ENCODE measurements around the gene RNF151.

Gene RNF151

GRCh38 chr16:1978476-1979120 is 11.9 kb downstream of the RNF151 start:
- DNase-seq = no peak

DNA sequence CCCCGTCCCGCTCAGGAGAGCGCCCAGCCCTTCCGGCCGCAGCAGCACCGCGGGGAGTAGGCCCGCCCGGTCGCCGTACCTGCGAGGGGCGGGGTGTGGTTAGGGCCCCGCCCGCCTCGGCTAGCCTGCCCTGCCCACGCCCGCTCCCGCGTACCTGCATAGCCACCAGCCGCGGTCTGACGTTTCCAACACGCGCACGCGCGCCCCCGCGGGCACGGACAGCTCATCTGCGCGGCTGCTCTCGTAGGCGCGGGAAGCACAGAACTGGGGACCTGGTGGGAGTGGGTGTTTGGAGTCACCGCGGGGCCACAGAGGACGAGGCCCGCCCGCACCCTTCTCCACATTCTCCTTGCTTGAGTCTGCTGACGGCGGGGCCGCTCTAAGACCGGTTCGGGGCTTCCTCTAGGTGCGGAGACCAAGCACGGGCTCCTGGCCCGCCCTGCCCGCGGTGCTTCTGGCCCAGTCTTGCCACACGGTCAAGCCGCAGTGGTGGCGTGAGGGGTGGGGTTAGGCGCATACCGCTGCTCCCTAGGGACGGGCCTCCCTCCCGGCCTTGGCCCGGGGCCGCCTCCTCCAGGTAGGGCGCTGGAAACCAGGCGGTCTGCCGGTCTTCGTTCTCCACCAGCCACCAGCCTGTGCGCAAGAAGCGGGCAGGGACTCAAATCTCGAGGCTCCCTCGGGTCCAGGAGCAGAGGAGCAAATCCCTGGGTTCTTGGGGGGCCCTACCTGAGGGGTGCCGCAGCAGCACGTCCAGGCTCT is 12.8 kb downstream of the RNF151 start:
- DNase-seq = no peak

DNA sequence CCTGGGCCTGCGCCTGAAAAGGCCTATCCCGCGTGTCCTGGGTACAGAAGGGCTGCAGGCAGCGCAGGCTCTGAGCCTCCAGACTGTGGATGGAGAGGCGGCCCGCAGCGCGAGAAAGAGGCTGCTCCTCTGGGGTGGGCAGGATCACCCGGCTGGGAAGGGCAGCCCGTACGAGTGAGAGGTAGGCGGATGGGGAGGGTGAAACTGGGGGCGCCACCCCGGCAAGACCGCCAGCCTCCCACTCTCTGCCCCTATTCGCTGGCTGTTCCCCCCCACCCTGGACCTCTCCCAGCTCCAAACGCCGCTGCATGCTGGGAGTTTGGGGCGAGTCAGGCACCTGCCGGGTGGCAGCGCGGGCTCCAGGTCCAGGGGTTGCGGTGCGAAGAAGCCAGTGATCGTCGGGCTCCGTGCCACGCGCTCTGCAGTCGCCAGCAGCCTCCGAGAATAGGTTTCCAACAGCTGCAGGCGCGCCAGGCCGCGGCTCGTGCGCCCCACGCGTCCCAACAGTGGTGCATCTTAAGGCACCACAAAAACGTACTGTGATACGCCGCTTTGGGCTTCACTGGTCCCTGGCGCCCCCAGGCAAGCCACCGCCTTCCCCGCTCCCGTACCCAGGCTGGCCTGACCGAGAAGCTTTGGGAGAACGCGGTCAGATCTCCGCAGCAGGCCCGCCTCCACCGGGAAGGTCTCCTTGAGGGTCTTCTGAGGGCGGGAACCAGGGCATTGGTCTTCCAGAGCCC is 13.5 kb downstream of the RNF151 start:
- no peak for DNase-seq

GRCh38 chr16:1980770-1981087 is 14.1 kb downstream of the RNF151 start:
- no peak for DNase-seq

- no peak for DNase-seq
Measured at GRCh38 chr16:1981398-1981836, 14.8 kb downstream of the RNF151 start, which contains the start of gene NOXO1. Gene NOXO1, minus strand, starts transcription at chr16:1981469. Its CDS starts 290 bp downstream, at chr16:1981179.

DNA sequence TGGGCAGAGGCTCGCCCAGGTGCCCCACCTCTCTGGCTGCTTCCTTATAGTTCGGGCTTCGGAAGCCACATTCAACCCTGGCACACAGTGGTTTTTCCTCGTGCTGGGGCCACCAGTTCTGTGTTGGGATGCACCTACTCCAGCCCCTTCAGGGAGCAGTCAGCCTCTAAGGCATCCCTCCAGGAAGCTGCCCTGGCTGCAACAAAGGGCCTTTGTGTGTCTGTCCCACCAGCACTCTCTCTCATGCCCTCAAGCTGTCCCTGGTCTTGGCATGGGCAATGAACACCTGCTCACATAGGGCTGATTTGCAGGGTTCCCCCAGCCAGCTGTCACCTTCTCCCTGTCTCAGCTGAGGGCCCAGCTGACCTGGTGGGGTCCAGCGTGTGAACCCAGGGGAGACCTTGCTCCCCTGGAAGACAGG is 15.4 kb downstream of the RNF151 start:
- no peak for DNase-seq

- no peak for DNase-seq
Measured at GRCh38 chr16:1982991-1983543, 16.4 kb downstream of the RNF151 start.

GRCh38 chr16:1983544-1984346 is 17.1 kb downstream of the RNF151 start, which contains the start of gene GFER:
Gene GFER, plus strand, starts transcription at chr16:1984193. Its CDS starts 26 bp downstream, at chr16:1984219.
- DNase-seq = peak; percentile 89

GRCh38 chr16:1984347-1985225 is 17.9 kb downstream of the RNF151 start:
- DNase-seq = no peak

GRCh38 chr16:1985466-1986150 is 19.0 kb downstream of the RNF151 start:
- DNase-seq = no peak

DNA sequence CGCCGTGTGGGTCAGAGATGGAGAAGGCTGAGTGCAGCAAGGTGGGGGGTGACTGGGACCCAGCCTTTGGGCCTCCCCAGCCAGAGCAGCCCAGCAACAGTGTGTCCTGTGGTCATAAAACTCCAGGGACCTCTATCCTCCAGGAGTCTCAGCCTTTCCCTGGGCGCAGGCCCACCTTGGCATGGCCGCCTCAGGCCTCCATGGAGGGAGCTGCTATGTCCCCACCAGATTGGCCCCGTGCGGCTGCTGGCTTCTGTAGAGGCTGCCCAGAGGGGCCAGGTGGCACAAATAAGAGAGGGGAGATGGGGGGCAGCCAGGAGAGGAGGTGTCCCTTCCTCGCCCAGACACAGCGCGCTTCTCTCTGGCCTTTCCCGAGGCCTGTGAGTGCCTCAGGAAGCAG is 20.5 kb downstream of the RNF151 start:
- no peak for DNase-seq

DNA sequence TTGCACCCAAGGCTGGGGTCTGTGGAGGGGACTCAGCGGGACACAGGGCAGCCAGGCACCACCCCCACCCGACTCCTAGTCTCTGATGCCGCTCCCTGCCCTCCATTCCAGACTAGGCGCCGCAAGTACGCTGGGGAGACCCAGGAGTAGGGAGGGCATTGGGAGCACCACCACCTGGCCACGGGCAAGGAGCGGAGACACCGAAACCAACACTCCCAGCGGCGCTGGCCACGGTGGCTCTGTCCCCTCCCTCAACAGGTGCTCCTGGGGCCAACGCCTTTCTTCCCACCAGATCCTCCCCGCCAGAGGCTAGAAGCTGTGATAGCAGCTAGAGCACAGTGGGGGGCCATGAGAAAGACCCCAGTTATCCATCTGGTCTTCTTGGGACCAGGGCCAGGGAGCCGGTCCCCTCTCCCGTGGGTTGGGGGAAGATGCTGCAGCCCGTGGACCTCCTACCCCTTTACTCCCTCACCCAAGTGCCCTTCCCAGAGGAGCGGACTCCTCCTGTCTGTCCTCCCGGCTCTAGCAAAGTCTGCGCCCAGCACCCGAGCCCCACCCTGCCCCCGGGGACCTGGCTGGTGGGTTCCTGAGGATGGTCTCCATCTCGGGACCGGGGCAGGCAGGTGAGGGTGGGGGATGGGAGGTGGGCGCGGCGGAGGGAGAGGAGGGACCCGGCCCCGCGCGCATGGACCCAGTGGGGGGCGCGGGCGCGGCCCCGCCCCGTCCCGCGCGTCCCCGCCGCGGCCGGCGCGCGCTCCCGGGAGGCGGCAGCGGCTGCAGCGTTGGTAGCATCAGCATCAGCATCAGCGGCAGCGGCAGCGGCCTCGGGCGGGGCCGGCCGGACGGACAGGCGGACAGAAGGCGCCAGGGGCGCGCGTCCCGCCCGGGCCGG is 22.8 kb downstream of the RNF151 start, which contains the start of gene SYNGR3:
Gene SYNGR3 (plus strand): TSS at position 762 of the 892 bp plus-strand sequence. CDS start 133 bp downstream, outside the sequence.
- DNase-seq = no peak

GRCh38 chr16:1990101-1990350 is 23.4 kb downstream of the RNF151 start:
- no peak for DNase-seq

DNA sequence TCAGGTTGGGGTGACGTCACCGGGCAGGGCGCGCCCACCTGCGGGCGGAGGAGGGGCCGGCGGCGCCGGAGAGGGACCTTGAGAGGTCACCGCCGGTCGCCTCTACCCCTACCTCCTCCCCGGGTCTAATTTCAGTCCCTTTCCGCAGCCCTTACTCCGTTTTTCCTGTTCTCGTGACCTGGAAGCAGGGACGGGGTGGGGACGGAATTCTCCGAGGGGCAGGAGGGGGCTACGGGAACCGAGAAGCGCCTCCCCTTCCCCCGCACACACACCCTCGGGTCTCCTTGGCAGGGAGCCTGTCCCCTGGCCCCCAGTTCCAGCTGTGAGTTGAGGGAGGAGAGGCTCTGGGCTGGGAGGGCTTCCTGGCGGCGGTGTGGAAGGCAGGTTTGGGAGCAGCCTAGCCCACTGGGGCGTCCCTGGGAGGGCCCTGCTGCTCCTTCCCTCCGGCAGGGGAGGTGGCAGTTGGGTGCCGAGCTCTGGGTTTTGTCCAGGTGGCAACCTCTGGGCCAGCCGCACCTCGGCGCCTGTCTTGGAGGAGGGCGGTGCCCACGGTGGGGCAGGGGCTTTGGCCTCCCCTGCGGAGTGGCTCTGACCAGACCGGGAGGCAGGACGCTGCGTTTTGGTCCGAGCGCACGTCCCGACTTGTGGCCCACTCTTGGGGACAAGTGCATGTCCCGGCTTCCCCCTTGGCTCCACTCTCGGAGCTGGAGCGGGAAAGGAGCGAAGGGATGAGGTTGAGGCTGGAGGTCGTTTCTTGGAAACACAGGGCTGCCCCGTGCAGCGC is 23.9 kb downstream of the RNF151 start:
- no peak for DNase-seq

DNA sequence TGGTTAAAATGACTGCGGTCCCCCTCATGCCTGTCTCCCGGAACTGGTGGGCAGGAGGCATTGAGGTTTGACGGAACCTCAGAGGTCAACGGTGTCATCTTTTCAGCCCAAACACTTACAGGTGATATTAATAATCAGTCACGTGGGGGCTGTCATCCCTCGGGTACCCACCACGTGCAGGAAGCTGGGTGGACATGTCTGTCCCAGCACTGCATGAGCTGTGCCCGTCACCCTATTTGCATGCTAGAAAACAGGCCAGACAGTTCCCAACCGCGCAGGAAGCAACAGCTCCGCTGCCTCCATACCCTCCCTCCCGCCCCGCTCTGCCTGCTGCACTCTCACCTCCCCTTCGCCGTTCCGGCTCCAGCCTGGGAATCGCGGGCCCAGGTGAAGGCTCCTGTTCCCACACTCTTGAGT is 24.5 kb downstream of the RNF151 start:
- no peak for DNase-seq

DNA sequence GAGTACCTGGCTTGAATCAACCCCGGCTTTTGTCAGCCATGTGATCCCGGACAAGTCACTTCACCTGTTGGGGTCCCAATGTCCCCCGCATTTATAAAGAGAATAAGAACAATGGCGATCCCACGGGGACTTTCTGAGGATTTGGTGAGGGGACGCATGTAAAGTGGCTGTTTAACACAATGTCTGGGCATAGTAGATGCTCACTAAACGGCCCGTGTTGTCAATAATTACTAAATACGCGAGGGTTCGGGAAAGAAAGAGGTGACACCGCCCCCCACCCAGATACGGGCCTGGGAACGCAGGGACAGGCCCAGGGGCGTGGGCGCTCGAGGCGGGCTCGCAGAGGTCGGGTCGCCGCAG is 24.9 kb downstream of the RNF151 start:
- DNase-seq = no peak

- DNase-seq = peak; percentile 87
Measured at GRCh38 chr16:1991948-1992703, 25.5 kb downstream of the RNF151 start.

DNA sequence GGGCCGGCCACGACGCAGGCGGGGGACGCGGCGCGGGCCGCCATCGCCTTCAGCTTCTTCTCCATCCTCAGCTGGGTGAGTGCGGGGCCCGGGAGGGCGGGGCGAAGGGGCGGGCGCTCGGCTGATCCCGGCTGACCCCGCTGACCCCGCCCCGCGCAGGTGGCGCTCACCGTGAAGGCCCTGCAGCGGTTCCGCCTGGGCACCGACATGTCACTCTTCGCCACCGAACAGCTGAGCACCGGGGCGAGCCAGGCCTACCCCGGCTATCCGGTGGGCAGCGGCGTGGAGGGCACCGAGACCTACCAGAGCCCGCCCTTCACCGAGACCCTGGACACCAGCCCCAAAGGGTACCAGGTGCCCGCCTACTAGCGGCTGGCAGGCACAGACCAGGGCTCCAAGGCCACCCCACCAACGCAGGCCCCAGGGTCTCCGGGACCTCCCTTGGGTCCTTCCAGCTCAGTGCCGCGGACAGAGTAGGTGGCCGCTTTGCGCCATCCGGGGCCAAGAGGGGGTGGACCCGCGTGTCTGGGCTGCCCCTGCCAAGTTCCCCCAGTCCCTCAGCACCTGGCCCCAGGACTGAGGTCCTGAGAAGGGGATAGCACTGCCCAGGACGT is 26.2 kb downstream of the RNF151 start:
- no peak for DNase-seq

All from midbrain (tissue), 1 donor.